ENCODE results near the gene RALGDS. TPM values are rescaled to one million over a fixed set of nuclear protein-coding genes. Genes with fewer than 3 reads are reported as not detected.

Gene RALGDS
- total RNA-seq, 4 donors from 2014 or later = 44.8 to 53.0 (median 49.8) TPM

DNA sequence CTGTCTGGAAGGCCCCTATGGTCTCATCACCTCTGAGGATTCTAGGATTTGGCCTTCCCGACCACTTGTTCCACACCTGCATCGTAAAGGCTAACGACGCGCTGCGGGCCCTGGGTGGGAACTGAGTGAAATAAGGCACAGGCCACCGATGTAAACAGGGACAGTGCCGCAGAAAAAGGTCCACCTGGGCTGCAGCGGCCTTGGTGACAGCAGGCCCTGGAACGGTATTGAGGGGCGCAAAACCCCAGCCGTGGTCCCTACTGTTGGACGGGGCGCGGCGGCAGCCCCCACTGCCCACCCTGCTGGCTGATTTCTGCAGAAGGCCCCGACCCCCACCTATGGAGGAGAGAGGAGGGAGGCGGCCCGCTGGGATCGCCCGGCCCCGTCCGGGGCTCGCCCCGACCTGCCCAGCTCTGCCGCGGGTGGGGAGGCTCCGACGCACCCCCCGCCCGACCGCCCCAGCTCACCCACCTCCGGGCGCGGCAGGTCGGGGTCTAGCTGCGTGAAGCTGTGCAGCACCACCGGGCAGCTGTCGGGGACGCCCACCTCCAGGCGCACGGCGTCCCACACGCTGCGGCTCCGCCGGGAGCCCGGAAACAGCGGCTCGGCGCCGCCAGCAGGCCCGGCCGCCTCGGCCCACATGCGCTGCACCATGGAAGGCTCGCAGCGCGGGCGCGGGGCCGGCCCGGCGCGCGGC lies 391 bp downstream of the RALGDS start:
- peak overlapping the region; percentile 49 to 94 (median 91) for H3K27ac ChIP-seq
- no peaks in the 10 kb centered on the region for H3K36me3 ChIP-seq
- H3K4me1 ChIP-seq = peaks cover 0 to 81% (median 50%) of the 10 kb centered on the region in 3 donors
- peak; percentile 21 to 56 for TF ChIP-seq POLR2A (IDR thresholded peaks at IDR 0.05)
- TF ChIP-seq, protein P1, sequence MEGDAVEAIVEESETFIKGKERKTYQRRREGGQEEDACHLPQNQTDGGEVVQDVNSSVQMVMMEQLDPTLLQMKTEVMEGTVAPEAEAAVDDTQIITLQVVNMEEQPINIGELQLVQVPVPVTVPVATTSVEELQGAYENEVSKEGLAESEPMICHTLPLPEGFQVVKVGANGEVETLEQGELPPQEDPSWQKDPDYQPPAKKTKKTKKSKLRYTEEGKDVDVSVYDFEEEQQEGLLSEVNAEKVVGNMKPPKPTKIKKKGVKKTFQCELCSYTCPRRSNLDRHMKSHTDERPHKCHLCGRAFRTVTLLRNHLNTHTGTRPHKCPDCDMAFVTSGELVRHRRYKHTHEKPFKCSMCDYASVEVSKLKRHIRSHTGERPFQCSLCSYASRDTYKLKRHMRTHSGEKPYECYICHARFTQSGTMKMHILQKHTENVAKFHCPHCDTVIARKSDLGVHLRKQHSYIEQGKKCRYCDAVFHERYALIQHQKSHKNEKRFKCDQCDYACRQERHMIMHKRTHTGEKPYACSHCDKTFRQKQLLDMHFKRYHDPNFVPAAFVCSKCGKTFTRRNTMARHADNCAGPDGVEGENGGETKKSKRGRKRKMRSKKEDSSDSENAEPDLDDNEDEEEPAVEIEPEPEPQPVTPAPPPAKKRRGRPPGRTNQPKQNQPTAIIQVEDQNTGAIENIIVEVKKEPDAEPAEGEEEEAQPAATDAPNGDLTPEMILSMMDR (IDR thresholded peaks at IDR 0.05) = no peak
- peak; percentile 18 for ATAC-seq
- peak overlapping the region; percentile 62 to 84 for H3K4me3 ChIP-seq
- no peaks in the 10 kb centered on the region for H3K27me3 ChIP-seq
- no CpG with 5 or more reads among the region's 66 CpGs for WGBS, 2 donors (ENCODE audit: low coverage in 1 of 2)
- no peaks in the 10 kb centered on the region for H3K9me3 ChIP-seq

DNA sequence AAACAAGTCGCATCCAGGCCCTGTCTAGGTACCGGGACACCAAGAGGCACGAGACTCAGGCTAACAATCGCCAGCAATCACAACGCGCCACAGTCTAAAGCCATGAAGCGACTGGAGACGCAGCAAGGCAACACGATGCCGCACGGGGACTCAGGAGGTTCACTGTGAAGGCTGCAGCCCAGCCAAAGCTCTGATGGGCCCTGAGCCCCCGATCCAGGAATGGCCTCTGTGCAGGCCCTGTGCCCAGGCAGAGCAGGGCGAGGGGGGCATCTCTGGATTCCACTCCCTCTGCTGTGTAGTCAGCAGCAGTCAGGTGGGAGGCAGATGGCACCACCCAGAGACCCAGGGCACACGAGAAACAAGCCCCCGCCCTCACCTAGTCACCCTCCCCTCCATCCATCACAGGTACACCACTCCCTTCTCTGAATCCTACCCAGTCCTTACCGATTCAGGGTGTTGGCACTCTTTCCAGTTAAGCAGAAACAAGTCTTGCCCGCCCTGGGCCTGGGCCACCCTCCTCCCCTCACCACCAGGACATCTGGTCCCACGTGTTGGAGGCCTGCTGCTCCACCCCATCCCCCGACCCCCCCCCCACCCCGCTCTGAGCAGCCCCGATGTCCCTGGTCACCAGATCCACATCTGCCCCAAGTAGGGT lies 1.1 kb downstream of the RALGDS start:
- Histone ChIP-seq H3K27me3 (no peaks in the 10 kb centered on the region), H3K4me3 (peak overlapping the region; percentile 62 to 84), H3K36me3 (no peaks in the 10 kb centered on the region), H3K4me1 (peaks cover 0 to 81% (median 54%) of the 10 kb centered on the region in 3 donors), H3K27ac (peak overlapping the region in 3 of 4 donors; percentile 91 to 94 (median 91)), H3K9me3 (no peaks in the 10 kb centered on the region)
- ATAC-seq = no peak
- TF ChIP-seq POLR2AphosphoS5 (IDR thresholded peaks at IDR 0.05) (no peak), EP300 (IDR thresholded peaks at IDR 0.05) (no peak), POLR2A (IDR thresholded peaks at IDR 0.05) (no peak)
- TF ChIP-seq, protein P1 (IDR thresholded peaks at IDR 0.05) = no peak
- WGBS, 2 donors (ENCODE audit: low coverage in 1 of 2) = 0 to 16% methylated on average over 1 to 5 of the region's 21 CpGs

DNA sequence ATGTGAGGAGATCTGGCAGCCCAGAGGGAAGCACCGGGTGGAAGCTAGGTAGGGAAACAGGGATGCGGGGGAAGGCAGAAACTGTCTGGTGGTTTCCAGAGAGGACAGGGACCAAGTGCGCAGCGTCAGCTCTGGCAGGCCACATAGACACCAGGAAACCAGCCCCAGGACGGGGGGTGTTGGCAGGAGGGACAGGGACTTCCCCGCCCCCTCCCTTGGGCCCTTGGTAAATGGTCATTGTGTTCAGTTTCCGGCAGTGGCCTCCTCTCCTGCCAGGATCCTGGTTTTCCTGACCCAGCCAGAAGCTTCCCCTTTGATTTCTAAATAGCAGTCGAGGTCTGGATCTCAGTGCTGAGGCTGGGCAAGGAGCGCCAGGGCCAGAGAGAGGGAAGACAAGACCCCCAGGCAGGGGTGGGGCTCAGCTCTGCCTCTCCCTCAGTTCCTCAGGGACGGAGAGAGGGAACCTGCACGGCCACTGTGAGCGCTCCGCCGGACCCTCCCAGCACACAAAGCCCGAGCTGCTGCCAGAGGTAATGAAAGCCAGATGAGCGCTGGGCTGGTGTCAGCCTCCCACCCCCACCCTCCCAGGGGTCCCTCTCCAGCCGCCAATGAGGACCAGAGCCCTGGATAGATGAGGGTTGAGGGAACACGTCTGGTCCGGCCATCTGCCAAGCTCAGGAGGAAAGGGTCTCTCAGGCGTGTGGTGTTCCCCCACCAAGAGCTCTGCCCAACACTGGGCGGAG lies 1.8 kb downstream of the RALGDS start:
- 36 to 40% methylated on average over 2 to 5 of the region's 21 CpGs for WGBS, 2 donors (ENCODE audit: low coverage in 1 of 2)
- ATAC-seq = no peak
- peaks cover 0 to 82% (median 61%) of the 10 kb centered on the region in 3 donors for H3K4me1 ChIP-seq

DNA sequence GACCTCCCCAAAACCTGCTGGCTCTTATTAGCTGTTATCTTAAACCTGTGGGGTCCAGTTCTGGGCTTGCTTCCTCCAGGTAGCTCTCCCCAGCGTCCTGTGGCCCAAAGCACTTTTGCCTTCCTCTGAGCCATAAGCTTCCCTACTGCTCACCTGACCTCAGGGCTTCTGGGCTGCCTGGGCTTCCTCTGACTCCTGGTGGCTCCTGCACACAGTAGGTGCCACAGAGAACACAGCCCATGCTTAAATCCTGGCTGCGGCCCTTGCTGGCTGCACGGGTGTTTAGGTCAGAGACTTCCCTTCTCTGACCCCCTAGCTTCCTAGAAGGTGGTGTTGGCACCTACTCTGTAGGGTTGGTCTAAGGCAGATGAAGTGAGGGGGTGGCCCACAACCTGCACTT lies 2.5 kb downstream of the RALGDS start:
- 53% methylated on average over 3 of the region's 3 CpGs; no CpG with 5 or more reads in 1 of the 2 donors for WGBS, 2 donors (ENCODE audit: low coverage in 1 of 2)
- TF ChIP-seq POLR2A (IDR thresholded peaks at IDR 0.05) (no peak), POLR2AphosphoS5 (IDR thresholded peaks at IDR 0.05) (no peak), EP300 (IDR thresholded peaks at IDR 0.05) (no peak)
- TF ChIP-seq, protein P1 (IDR thresholded peaks at IDR 0.05) = no peak
- no peaks in the 10 kb centered on the region for H3K27me3 ChIP-seq
- no peak overlapping the region for H3K4me3 ChIP-seq
- H3K27ac ChIP-seq = peak overlapping the region in 3 of 4 donors; percentile 91 to 94 (median 91)
- peaks cover 0 to 88% (median 68%) of the 10 kb centered on the region in 3 donors for H3K4me1 ChIP-seq
- no peaks in the 10 kb centered on the region for H3K9me3 ChIP-seq
- no peaks in the 10 kb centered on the region for H3K36me3 ChIP-seq
- ATAC-seq = no peak

More for the DNA sequence above, 1.8 kb downstream of the RALGDS start:
- no peaks in the 10 kb centered on the region for H3K36me3 ChIP-seq
- H3K9me3 ChIP-seq = no peaks in the 10 kb centered on the region
- H3K4me3 ChIP-seq = peak overlapping the region; percentile 62 to 84
- H3K27ac ChIP-seq = peak overlapping the region in 3 of 4 donors; percentile 91 to 94 (median 91)
- TF ChIP-seq POLR2AphosphoS5 (IDR thresholded peaks at IDR 0.05) (no peak), EP300 (IDR thresholded peaks at IDR 0.05) (no peak), POLR2A (IDR thresholded peaks at IDR 0.05) (no peak)
- TF ChIP-seq, protein P1 (IDR thresholded peaks at IDR 0.05) = no peak
- H3K27me3 ChIP-seq = no peaks in the 10 kb centered on the region

Measured in gastroesophageal sphincter (tissue), 4 donors.